ENCODE data around the gene TRUB2. TPM values are rescaled to one million over a fixed set of nuclear protein-coding genes. Genes with fewer than 3 reads are reported as not detected.

Gene TRUB2
- total and polyA plus RNA-seq, 2 of the 8 experiments (the other 6 are each of a cell fraction or from before 2014, with no cell fraction given), result 20.7 to 37.8 TPM

DNA sequence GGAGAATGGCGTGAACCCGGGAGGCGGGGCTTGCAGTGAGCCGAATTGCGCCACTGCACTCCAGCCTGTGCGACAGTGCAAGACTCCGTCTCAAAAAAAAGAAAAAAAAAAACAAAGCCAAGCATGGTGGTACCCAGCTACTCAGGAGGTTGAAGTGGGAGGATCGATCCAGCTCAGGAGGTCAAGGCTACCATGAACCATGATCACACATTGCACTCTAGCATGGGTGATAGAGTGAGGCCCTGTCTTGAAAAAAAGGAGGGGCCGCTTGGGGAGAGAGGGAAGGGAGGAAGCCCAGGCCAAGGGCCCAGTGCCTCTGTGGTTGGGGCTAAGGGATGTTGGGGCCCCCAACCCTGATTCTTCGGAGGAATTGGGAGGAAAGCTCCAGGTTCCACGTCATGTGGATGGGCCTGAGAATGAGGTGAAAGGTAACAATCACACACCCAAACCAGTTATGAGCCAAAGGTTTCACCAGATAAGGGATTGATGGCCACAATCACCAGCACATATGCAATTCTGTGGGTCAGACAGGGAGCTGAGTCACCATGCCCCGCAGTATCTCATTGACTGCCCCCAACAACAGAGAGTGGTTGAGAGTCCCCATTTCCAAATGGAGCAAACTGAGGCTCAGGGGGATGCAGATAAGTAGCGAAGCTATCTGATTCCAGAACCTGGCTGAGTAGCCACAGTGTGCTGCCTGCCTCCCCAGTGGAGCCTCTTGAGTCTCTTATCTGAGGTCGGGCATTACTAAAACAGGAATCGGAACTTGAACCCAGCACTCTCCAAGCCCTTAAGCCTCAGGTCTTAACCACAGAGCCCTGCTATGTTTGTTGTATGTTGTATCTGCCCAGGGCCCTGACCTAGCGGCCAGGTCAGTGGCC is 25.7 kb downstream of the TRUB2 start (continued):
- TF ChIP-seq SAP30 (IDR thresholded peaks at IDR 0.05; ENCODE audit: insufficient read depth, insufficient replicate concordance, low read length) (no peak), CBX8 (IDR thresholded peaks at IDR 0.05; ENCODE audit: borderline replicate concordance, low read depth, low read length) (no peak), SRF (IDR thresholded peaks at IDR 0.05; ENCODE audit: low read depth, low read length) (no peak), SP2 (IDR thresholded peaks at IDR 0.05; ENCODE audit: low read length) (no peak), HDAC6 (IDR thresholded peaks at IDR 0.05; ENCODE audit: low read depth, low read length) (no peak), SIRT6 (IDR thresholded peaks at IDR 0.05; ENCODE audit: low read length) (no peak), SIX5 (IDR thresholded peaks at IDR 0.05; ENCODE audit: low read depth, low read length) (no peak), BCL11A (IDR thresholded peaks at IDR 0.05; ENCODE audit: low read depth in 2 of 2, low read length in 2 of 2) (no peak)
- TF ChIP-seq, protein P1, sequence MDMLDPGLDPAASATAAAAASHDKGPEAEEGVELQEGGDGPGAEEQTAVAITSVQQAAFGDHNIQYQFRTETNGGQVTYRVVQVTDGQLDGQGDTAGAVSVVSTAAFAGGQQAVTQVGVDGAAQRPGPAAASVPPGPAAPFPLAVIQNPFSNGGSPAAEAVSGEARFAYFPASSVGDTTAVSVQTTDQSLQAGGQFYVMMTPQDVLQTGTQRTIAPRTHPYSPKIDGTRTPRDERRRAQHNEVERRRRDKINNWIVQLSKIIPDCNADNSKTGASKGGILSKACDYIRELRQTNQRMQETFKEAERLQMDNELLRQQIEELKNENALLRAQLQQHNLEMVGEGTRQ (IDR thresholded peaks at IDR 0.05; ENCODE audit: low read length), result no peak
